OCI-LY1 (cell line): Measurements from ENCODE around the gene TFEB.
"Not testable (repeated sequence)": the region's sequence is repeated elsewhere in the genome, so short reads cannot be mapped to it uniquely, and the experiment has no call there.

ENCODE experiments used
- H2AFZ ChIP-seq: fragments of 200-600 bp; sonication (generic), shearing (Covaris generic); 2 replicates; pipeline ENCODE4 v1.6.0; 2014; ENCODE audit warnings: antibody characterized with exemption, mild to moderate bottlenecking, low read length
- H3F3A ChIP-seq: fragments of 200-600 bp; sonication (generic), shearing (Covaris generic); 2 replicates; pipeline ENCODE4 v1.6.0; 2014; ENCODE audit warnings: mild to moderate bottlenecking, antibody characterized with exemption, low read length, moderate library complexity; ENCODE audit not compliant: insufficient read depth
- H3K27ac ChIP-seq: fragments of 200-600 bp; sonication (generic); 2 replicates; pipeline ENCODE4 v1.5.1; 2014; ENCODE audit warnings: low read length, mixed run types, mild to moderate bottlenecking, low read depth; ENCODE audit not compliant: poor library complexity, severe bottlenecking
- H3K27me3 ChIP-seq: fragments of 200-600 bp; sonication (generic); 2 replicates; pipeline ENCODE4 v1.6.0; 2014; ENCODE audit warnings: antibody characterized with exemption, mild to moderate bottlenecking, low read length, moderate library complexity; ENCODE audit not compliant: insufficient read depth
- H3K36me3 ChIP-seq: fragments of 200-600 bp; sonication (generic); 2 replicates; pipeline ENCODE4 v1.6.1; 2014; ENCODE audit warnings: mild to moderate bottlenecking, antibody characterized with exemption, low read length, moderate library complexity, mixed read lengths; ENCODE audit not compliant: insufficient read depth
- H3K4me1 ChIP-seq: fragments of 200-600 bp; sonication (generic); 2 replicates; pipeline ENCODE4 v1.5.1; 2014; ENCODE audit warnings: mild to moderate bottlenecking, low read length, moderate library complexity; ENCODE audit not compliant: insufficient read depth, severe bottlenecking
- H3K4me2 ChIP-seq: fragments of 200-600 bp; sonication (generic), shearing (Covaris generic); 2 replicates; pipeline ENCODE4 v1.6.1; 2014; ENCODE audit warnings: low read length
- H3K4me3 ChIP-seq: fragments of 200-600 bp; sonication (generic); 2 replicates; pipeline ENCODE4 v1.5.1; 2014; ENCODE audit warnings: low read length, low read depth, mild to moderate bottlenecking, mixed read lengths; ENCODE audit not compliant: poor library complexity, severe bottlenecking
- H3K79me2 ChIP-seq: fragments of 200-600 bp; shearing (Covaris generic); 2 replicates; pipeline ENCODE4 v1.6.1; 2016; ENCODE audit warnings: mixed run types, low read length, mixed read lengths; ENCODE audit not compliant: insufficient read depth
- H3K9ac ChIP-seq: fragments of 200-600 bp; sonication (generic), shearing (Covaris generic); 2 replicates; pipeline ENCODE4 v1.6.1; 2014; ENCODE audit warnings: mild to moderate bottlenecking, low read length, mixed read lengths
- H3K9me2 ChIP-seq: fragments of 200-600 bp; sonication (generic), shearing (Covaris generic); 2 replicates; pipeline ENCODE4 v1.6.1; 2014; ENCODE audit warnings: low read depth, mild to moderate bottlenecking, low read length, mixed read lengths
- H3K9me3 ChIP-seq: fragments of 200-600 bp; shearing (Covaris generic); 2 replicates; pipeline ENCODE4 v1.6.1; 2014; ENCODE audit warnings: low read length, mixed read lengths
- H4K20me1 ChIP-seq: fragments of 200-600 bp; sonication (generic), shearing (Covaris generic); 2 replicates; pipeline ENCODE4 v1.6.0; 2016; ENCODE audit warnings: mild to moderate bottlenecking, low read length; ENCODE audit not compliant: insufficient read depth
- CTCF ChIP-seq: fragments of 200-600 bp; sonication (generic), shearing (Covaris generic); IDR thresholded peaks from 2 replicates; pipeline ENCODE4 v1.5.1; 2017; ENCODE audit warnings: mild to moderate bottlenecking, antibody characterized with exemption, low read length, moderate library complexity, mixed read lengths
- EZH2 ChIP-seq: fragments of 200-600 bp; sonication (generic), shearing (Covaris generic); IDR thresholded peaks from 2 replicates; pipeline ENCODE4 v1.8.0; 2017; ENCODE audit warnings: borderline replicate concordance, mixed run types, mild to moderate bottlenecking, antibody characterized with exemption, low read length, moderate library complexity, mixed read lengths

Gene TFEB

GRCh38 chr6:41767112-41767833 is 31.9 kb upstream of the TFEB start:
- no peak overlapping the region for H2AFZ ChIP-seq
- H3K4me1 ChIP-seq = no peaks in the 10 kb centered on the region
- no peaks in the 10 kb centered on the region for H3K9me2 ChIP-seq
- H4K20me1 ChIP-seq = no peaks in the 10 kb centered on the region
- no peaks in the 10 kb centered on the region for H3K27me3 ChIP-seq
- no peaks in the 10 kb centered on the region for H3F3A ChIP-seq
- H3K4me3 ChIP-seq = no peak overlapping the region
- H3K36me3 ChIP-seq = peaks cover 12% of the 10 kb centered on the region; the same call in 1 of the 2 replicates
- H3K4me2 ChIP-seq = no peak overlapping the region
- no peak overlapping the region for H3K27ac ChIP-seq
- H3K9me3 ChIP-seq = no peaks in the 10 kb centered on the region
- H3K9ac ChIP-seq = no peak overlapping the region
- TF ChIP-seq CTCF = no peak
- TF ChIP-seq EZH2 = no peak
- H3K79me2 ChIP-seq = no peaks in the 10 kb centered on the region

GRCh38 chr6:41766043-41766664 is 30.7 kb upstream of the TFEB start:
- H3K79me2 ChIP-seq, H3K9me2 ChIP-seq, H3K27ac ChIP-seq, H4K20me1 ChIP-seq, H3K9ac ChIP-seq, H3K27me3 ChIP-seq, H2AFZ ChIP-seq, H3K4me3 ChIP-seq, H3K36me3 ChIP-seq, H3F3A ChIP-seq, H3K4me1 ChIP-seq, H3K4me2 ChIP-seq, H3K9me3 ChIP-seq: not testable (repeated sequence)

GRCh38 chr6:41763470-41763869 is 28.1 kb upstream of the TFEB start:
- H3K9ac ChIP-seq = no peak overlapping the region
- H3K27ac ChIP-seq = no peak overlapping the region
- no peak overlapping the region for H3K4me3 ChIP-seq

More at GRCh38 chr6:41763470-41763869, 28.1 kb upstream of the TFEB start:
- H3K79me2 ChIP-seq = no peaks in the 10 kb centered on the region
- peaks cover 4% of the 10 kb centered on the region; the same call in 1 of the 2 replicates for H3K27me3 ChIP-seq
- no peaks in the 10 kb centered on the region for H3K9me3 ChIP-seq
- H3F3A ChIP-seq = no peaks in the 10 kb centered on the region
- H3K9me2 ChIP-seq = no peaks in the 10 kb centered on the region
- H2AFZ ChIP-seq = no peak overlapping the region
- H3K4me1 ChIP-seq = no peaks in the 10 kb centered on the region
- TF ChIP-seq EZH2 (no peak), CTCF (no peak)
- no peaks in the 10 kb centered on the region for H4K20me1 ChIP-seq
- H3K4me2 ChIP-seq = no peak overlapping the region
- H3K36me3 ChIP-seq = no peaks in the 10 kb centered on the region
